Thyroid gland (tissue), 4 donors: ENCODE measurements around the gene KLF13.

ENCODE experiments used
- POLR2A ChIP-seq, 2 donors: fragments of 450-650 bp; IDR thresholded peaks; one replicate each; pipeline ENCODE4 v1.6.1; 2017; ENCODE audit warnings: antibody characterized with exemption in 2 of 2, mild to moderate bottlenecking in 2 of 2, moderate library complexity in 1 of 2
- TF ChIP-seq, protein P1 (sequence below), 6 experiments: fragments of 200-600 bp in 3 of 6; fragments of 450-650 bp in 3 of 6; sonication (generic) in 3 of 6; IDR thresholded peaks; one replicate each; pipeline ENCODE4 v1.5.1; 2016 to 2019; ENCODE audit warnings: antibody characterized with exemption in 6 of 6, mild to moderate bottlenecking in 2 of 6, inconsistent platforms in 1 of 6, moderate library complexity in 1 of 6

GRCh38 chr15:31344266-31344665 lies 17.6 kb downstream of the KLF13 start:
- TF ChIP-seq, protein P1, sequence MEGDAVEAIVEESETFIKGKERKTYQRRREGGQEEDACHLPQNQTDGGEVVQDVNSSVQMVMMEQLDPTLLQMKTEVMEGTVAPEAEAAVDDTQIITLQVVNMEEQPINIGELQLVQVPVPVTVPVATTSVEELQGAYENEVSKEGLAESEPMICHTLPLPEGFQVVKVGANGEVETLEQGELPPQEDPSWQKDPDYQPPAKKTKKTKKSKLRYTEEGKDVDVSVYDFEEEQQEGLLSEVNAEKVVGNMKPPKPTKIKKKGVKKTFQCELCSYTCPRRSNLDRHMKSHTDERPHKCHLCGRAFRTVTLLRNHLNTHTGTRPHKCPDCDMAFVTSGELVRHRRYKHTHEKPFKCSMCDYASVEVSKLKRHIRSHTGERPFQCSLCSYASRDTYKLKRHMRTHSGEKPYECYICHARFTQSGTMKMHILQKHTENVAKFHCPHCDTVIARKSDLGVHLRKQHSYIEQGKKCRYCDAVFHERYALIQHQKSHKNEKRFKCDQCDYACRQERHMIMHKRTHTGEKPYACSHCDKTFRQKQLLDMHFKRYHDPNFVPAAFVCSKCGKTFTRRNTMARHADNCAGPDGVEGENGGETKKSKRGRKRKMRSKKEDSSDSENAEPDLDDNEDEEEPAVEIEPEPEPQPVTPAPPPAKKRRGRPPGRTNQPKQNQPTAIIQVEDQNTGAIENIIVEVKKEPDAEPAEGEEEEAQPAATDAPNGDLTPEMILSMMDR (IDR thresholded peaks at IDR 0.05), result no peak
- peak in 1 of 2 donors; percentile 2 for TF ChIP-seq POLR2A (IDR thresholded peaks at IDR 0.05)
